GM21526 (cell line): Measurements from ENCODE around the gene LIPT1.
"Not testable (repeated sequence)": the region's sequence is repeated elsewhere in the genome, so short reads cannot be mapped to it uniquely, and the experiment has no call there.

Source experiments
- ATAC-seq: cut with Tn5 transposase; IDR thresholded peaks from one replicate; pipeline ENCODE4 v1.9.1; 2021; ENCODE audit warnings: moderate library complexity; ENCODE audit not compliant: unreplicated experiment, low FRiP score

The LIPT1 gene

GRCh38 chr2:99171377-99172140, 16.8 kb downstream of the LIPT1 start:
- ATAC-seq, result no peak

DNA sequence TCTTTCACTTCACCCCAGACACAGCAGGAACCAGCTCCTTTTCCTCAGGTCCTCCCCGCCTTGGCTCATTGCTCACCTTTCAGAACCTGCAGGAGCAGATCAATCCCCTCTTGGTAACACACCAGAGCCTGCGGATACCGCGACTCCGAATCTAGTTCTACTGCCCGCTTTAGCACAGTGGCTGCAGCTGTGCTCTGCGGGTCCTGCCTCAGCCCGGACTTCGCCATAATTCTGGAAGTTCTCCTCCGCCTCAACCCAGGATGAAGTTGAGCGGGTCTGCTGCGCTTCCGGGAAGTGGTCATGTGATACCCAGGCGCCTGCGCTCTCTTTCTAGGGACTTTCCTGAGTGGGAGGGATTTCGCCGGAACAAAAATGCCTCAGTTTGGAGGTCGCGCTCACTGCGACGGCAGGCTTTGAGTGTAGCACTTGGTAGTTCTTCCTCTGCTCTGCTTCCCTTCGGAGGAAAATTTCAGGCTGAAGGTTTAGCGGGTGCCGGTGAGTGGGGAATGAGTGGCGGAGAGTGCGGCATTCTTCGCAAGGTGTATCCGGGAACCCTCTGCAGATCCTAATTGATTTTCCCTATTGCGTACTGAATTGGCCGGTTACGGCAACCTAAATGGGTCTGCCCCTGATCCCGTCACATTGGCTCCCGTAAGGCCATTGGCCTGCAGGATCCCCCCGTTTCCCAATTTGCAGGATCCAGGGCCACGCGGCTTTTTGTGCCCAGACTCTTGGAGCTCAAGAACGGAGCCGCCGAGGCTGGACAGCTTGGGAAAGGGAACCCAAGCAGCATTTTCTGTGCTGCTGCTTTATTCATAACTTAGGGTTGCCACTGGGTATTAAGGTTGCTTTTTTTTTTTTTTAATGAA, 26.2 kb downstream of the LIPT1 start, which contains the start of the genes MITD1 and MRPL30:
Gene MITD1 (minus strand): TSS at position 304 of the 869 bp plus-strand sequence. CDS start 77 bp downstream, at position 227.
Gene MRPL30 (plus strand): TSS at position 430 of the 869 bp plus-strand sequence. CDS start 5,020 bp downstream, outside the sequence.
- peak; percentile 88 for ATAC-seq

DNA sequence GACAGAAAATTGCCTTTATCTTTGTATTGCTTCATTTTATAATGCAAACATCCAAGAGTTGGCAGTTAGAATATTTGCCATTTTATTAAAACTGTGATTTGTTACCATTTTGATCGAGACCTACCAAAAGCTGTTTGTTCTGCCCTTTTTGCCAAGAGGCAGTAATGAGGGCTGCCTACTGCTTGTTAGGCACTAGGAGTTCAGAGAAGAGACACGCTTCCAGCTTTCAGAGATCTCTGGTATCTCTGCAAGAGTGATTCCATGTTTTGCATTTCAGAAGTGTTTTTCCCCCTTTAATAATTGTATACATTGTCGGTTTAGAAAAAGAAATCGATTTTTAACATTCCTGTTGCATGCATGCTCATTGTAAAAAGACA, 26.8 kb downstream of the LIPT1 start:
- no peak for ATAC-seq

- ATAC-seq, result no peak
Observed at GRCh38 chr2:99183025-99183424, 28.3 kb downstream of the LIPT1 start.

GRCh38 chr2:99184811-99185210, 30.0 kb downstream of the LIPT1 start:
- no peak for ATAC-seq

GRCh38 chr2:99187011-99187410, 32.2 kb downstream of the LIPT1 start:
- ATAC-seq, result no peak

DNA sequence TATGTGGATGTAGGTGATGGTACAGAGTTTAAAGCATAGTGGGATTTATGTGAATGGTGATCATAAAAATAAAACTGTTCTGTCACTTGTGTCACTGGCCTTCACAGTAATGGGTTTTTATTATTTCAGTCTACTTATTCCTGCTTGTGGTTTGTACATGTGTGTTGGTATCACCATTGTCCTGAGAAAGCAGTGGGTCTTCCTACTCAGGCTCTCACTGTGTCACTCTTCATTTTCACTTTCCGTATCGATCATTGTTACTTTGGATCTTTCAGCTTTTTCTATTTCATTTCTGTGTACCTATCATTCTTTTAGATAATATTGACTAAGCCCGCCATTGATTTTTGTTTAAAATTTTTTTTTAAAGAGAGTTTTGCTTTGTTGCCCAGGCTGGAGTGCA, 33.6 kb downstream of the LIPT1 start:
- no peak for ATAC-seq

GRCh38 chr2:99190548-99190947, 35.8 kb downstream of the LIPT1 start:
- no peak for ATAC-seq

DNA sequence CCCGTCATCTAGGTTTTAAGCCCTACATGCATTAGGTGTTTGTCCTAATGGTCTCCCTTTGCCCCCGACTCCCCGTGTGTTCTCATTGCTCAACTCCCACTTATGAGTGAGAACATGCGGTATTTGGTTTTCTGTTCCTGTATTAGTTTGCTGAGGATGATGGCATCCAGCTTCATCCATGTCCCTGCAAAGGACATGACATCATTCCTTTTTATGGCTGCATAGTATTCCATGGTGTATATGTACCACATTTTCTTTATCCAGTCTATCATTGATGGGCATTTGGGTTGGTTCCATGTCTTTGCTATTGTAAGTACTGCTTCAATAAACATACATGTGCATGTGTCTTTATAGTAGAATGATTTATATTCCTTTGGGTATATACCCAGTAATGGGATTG, 37.6 kb downstream of the LIPT1 start:
- ATAC-seq, result not testable (repeated sequence)

GRCh38 chr2:99198103-99198841, 43.5 kb downstream of the LIPT1 start:
- no peak for ATAC-seq

- no peak for ATAC-seq
Observed at GRCh38 chr2:99200076-99200800, 45.5 kb downstream of the LIPT1 start.

DNA sequence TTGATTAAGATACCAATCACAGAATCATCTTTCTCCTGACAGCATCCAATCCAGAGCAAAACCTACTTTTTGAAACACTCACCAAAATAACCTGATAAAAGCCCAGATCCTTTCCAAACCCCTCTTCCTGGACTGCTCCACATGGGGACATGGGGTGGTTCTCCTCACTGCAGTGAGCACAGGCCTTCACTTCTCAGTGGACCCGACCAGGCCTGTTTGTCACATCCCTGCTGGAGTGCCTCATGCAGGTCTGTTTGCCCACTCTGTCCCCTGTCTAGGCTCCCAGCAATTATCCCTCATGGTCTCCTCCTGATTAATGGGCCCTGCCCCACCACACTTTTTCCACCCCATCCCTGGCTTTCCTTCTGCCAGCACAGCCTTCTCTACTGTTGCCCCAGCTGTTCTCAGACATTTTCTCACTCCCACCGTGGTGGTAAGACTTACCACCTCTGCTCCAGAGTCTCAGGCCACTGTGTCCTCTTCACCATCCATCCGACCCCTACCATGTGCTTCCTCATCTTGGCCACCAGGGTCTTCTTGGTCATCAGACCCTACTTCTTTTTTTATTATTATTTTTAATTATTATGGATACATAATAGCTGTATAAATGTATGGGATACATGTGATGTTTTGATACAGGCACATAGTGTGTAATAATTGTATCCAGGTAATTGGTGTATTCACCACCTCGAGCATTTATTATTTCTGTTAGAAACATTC, 47.4 kb downstream of the LIPT1 start:
- no peak for ATAC-seq

DNA sequence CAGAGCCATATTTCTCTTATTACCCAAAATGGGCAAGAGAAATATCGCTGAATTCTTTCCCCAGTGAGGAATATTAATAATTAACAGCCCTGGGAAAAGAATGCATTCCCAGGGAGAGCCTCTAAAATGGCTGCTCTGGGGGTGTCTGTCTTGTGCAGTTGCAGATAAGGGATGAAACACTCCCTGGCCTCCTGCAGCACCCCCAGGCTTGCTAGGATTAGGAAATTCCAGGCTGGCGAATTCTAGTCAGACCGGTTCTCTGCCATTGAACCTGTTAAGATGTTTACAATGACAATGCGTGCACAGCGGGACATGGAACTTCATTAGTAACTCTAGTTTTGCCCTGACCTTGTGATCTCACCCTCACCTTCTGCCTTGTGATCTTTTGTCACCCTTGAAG, 50.7 kb downstream of the LIPT1 start:
- no peak for ATAC-seq
